ENCODE measurements around the gene EPHB6.
A peak's percentile ranks its signal among the peaks of the same experiment; 100 is the strongest.

EPHB6 gene

DNA sequence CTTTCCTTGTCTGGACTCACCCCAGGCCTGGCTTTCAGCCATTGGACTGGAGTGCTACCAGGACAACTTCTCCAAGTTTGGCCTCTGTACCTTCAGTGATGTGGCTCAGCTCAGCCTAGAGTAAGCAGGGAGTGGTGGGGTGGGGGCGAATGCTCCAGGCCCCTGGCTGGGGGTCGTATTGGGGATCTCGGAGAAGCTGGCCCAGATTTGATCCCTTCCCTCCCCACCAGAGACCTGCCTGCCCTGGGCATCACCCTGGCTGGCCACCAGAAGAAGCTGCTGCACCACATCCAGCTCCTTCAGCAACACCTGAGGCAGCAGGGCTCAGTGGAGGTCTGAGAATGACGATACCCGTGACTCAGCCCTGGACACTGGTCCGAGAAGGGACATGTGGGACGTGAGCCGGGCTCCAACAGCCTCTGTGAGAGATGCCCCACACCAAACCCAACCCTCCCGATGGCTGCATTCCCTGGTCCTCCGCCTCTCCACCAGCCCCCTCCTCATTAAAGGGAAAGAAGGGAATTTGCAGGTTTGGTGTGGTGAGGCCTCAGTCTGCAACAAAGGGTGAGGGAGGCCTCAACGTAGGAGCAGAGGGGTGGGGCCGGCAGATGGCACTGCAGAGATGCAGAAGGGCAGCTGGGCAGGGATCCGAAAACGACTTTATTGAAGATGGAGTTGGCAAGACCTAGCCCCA is 15.8 kb downstream of the EPHB6 start:
- no peak for DNase-seq
- Histone ChIP-seq H3K36me3 (no peaks in the 10 kb centered on the region), H3K27ac (no peak overlapping the region), H3K9me3 (ENCODE audit: severe bottlenecking) (no peaks in the 10 kb centered on the region), H3K27me3 (ENCODE audit: insufficient read depth, low read depth, severe bottlenecking) (no peaks in the 10 kb centered on the region), H3K4me3 (ENCODE audit: low read depth, low read length) (no peak overlapping the region)
- TF ChIP-seq CTCF (IDR thresholded peaks at IDR 0.05; ENCODE audit: low read depth, low read length), result no peak

DNA sequence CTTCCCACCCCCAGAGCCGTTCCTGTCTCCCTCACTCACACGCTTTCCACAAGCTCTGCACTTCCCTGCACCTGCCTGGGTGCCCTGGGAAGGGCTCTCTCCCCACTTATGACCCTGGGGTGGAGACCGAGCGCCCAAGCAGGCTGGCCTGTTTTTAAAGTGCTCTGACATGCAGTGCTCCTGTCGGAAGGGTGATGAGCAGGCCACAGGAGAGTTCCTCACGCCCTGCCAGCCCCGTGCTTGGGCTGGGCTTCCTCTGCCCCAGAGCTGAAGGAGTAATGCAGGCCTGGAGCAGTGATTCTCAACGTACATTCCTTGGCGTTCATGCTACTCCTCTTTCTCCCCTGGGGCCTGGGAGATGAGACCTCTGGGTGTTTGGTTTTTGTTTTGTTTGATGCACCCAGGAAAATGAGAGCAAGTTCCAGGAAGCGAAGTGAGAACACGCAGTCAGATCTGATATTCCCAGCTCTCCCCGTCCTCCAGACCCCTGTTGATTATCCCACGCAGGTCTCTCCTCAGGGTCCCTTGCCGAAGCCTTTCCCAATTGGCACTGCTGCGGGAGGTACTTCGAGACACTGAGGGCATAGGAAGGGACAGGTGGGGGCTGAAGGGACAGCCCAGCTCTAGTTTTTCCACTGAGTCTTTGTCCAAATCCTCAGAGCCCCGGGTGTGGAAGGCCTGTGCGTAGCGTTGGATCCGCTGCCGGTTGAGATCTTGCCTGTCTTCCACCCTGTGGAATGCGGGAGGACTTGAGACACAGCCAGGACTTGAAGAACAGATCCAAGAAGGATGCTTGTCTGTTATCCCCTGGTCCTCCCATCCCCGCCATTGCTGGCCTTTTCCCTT is 16.6 kb downstream of the EPHB6 start:
- Histone ChIP-seq H3K27ac (no peak overlapping the region), H3K36me3 (no peaks in the 10 kb centered on the region), H3K9me3 (ENCODE audit: severe bottlenecking) (no peaks in the 10 kb centered on the region), H3K27me3 (ENCODE audit: insufficient read depth, low read depth, severe bottlenecking) (no peaks in the 10 kb centered on the region), H3K4me3 (ENCODE audit: low read depth, low read length) (no peak overlapping the region)
- no peak for DNase-seq
- no peak for TF ChIP-seq CTCF (IDR thresholded peaks at IDR 0.05; ENCODE audit: low read depth, low read length)

- Histone ChIP-seq H3K27me3 (ENCODE audit: insufficient read depth, low read depth, severe bottlenecking) (no peaks in the 10 kb centered on the region), H3K9me3 (ENCODE audit: severe bottlenecking) (no peaks in the 10 kb centered on the region), H3K4me3 (ENCODE audit: low read depth, low read length) (no peak overlapping the region), H3K27ac (no peak overlapping the region), H3K36me3 (no peaks in the 10 kb centered on the region)
- DNase-seq, result no peak
- no peak for TF ChIP-seq CTCF (IDR thresholded peaks at IDR 0.05; ENCODE audit: low read depth, low read length)
These were observed 17.3 kb downstream of the EPHB6 start for GRCh38 chr7:142872106-142872675.

DNA sequence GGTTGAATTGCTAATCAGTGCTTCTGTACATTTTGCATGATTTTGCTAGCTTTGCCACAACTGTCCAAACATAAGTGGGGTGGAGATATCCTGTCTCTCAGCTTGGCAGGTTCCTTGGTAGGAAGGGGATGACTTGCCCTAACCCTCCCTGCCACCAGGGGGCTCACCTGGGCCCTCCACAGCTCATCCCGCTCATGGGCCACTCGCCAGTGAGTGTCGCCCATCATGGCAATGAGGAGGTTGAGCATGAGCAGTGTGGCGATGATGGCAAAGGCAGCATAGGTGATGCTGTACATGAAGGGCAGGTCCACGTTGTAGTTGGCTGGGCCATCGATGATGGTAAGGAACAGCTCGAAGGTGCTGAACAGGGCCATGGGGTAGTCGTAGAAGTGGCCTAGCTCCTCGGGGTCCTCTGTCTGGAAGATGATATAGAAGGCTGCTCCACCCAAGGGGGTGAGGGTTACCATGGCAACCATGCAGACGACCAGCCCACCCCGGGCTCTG is 18.5 kb downstream of the EPHB6 start:
- TF ChIP-seq CTCF (IDR thresholded peaks at IDR 0.05; ENCODE audit: low read depth, low read length), result peak; percentile 92
- peak; percentile 61 for DNase-seq
- no peaks in the 10 kb centered on the region for H3K27me3 ChIP-seq (ENCODE audit: insufficient read depth, low read depth, severe bottlenecking)
- H3K9me3 ChIP-seq (ENCODE audit: severe bottlenecking), result no peaks in the 10 kb centered on the region
- no peak overlapping the region for H3K27ac ChIP-seq
- H3K4me3 ChIP-seq (ENCODE audit: low read depth, low read length), result no peak overlapping the region
- H3K36me3 ChIP-seq, result no peaks in the 10 kb centered on the region

GRCh38 chr7:142873871-142874270 is 19.0 kb downstream of the EPHB6 start:
- no peaks in the 10 kb centered on the region for H3K9me3 ChIP-seq (ENCODE audit: severe bottlenecking)
- H3K27me3 ChIP-seq (ENCODE audit: insufficient read depth, low read depth, severe bottlenecking), result no peaks in the 10 kb centered on the region
- H3K36me3 ChIP-seq, result no peaks in the 10 kb centered on the region
- TF ChIP-seq CTCF (IDR thresholded peaks at IDR 0.05; ENCODE audit: low read depth, low read length), result no peak
- no peak overlapping the region for H3K27ac ChIP-seq
- H3K4me3 ChIP-seq (ENCODE audit: low read depth, low read length), result no peak overlapping the region
- DNase-seq, result no peak

Data from WERI-Rb-1 (cell line).